ENCODE measurements around the gene MMRN2.

DNA sequence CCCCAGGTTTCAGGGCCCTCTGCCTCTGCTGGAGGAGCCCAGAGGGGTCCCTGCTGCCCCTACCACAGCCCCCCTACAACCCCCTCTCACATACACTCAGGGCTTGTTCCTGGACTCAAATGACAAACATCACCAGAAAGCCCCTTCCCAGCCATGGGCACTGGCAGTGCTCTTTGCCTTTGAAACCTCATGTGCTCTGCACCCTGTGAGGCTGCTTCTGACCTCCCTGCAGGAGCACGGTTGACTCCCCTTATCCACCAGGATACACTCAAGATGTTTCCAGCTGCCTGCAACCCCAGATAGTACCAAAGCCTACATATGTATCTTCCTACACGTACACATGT, 7.4 kb upstream of the MMRN2 start:
- TF ChIP-seq CTCF (conservative IDR thresholded peaks at IDR 0.05; ENCODE audit: low read depth, low read length) (no peak), EZH2 (IDR thresholded peaks at IDR 0.05; ENCODE audit: borderline replicate concordance, low read depth, low read length, poor library complexity, severe bottlenecking) (no peak)
